Common myeloid progenitor, CD34-positive (primary cell): ENCODE data around the gene ANKH.

Source experiments
- CTCF ChIA-PET: fragments of 350-600 bp; sonication (Branson Sonifier 250); formaldehyde crosslinking; loops from one replicate; lab custom pipeline; 2021; ENCODE audit warnings: antibody characterized with exemption; lab: Charles Lee
- POLR2A ChIA-PET: fragments of 350-600 bp; sonication (Branson Sonifier 250); formaldehyde crosslinking; loops from one replicate; lab custom pipeline; 2021; ENCODE audit warnings: antibody characterized with exemption; lab: Charles Lee
- DNase-seq, 3 donors: peaks; one replicate each; pipeline versions ENCODE4 v3.0.0 to v3.0.0-alpha.2; 2013
- H3K27ac ChIP-seq, 2 experiments: 1 replicate in 1 of 2; 2 replicates in 1 of 2; pipeline ENCODE4 v1.7.0; 2013; ENCODE audit warnings: inconsistent platforms in 2 of 2, low read length in 2 of 2, mild to moderate bottlenecking in 2 of 2, low read depth in 1 of 2, moderate library complexity in 1 of 2; ENCODE audit not compliant: severe bottlenecking in 2 of 2, insufficient read depth in 1 of 2, poor library complexity in 1 of 2
- H3K27me3 ChIP-seq, 5 experiments: replicated peaks in 2 of 5; 1 replicate in 3 of 5; 2 replicates in 2 of 5; pipeline versions ENCODE4 v1.6.1 to v1.7.0; 2013; ENCODE audit warnings: low read length in 4 of 5, mild to moderate bottlenecking in 2 of 5, moderate library complexity in 2 of 5, inconsistent platforms in 1 of 5; ENCODE audit not compliant: insufficient read depth in 5 of 5, control insufficient read depth in 4 of 5
- H3K36me3 ChIP-seq, 4 experiments: 1 replicate in 2 of 4; 2 replicates in 2 of 4; pipeline versions ENCODE4 v1.6.1 to v1.7.0; 2013; ENCODE audit warnings: low read length in 3 of 4, control low read depth in 1 of 4, mild to moderate bottlenecking in 1 of 4; ENCODE audit not compliant: control insufficient read depth in 4 of 4, insufficient read depth in 4 of 4
- H3K4me1 ChIP-seq, 4 experiments: 1 replicate in 3 of 4; 2 replicates in 1 of 4; pipeline versions ENCODE4 v1.6.1 to v1.7.1; 2013; ENCODE audit warnings: low read length in 3 of 4, mild to moderate bottlenecking in 3 of 4, control low read depth in 1 of 4, inconsistent platforms in 1 of 4, moderate library complexity in 1 of 4; ENCODE audit not compliant: control insufficient read depth in 4 of 4, insufficient read depth in 4 of 4; ENCODE audit errors: control extremely low read depth in 1 of 4
- H3K4me3 ChIP-seq, 7 experiments: 1 replicate in 4 of 7; 2 replicates in 3 of 7; pipeline versions ENCODE4 v1.5.1 to v1.7.0; 2013; ENCODE audit warnings: mild to moderate bottlenecking in 7 of 7, low read length in 6 of 7, moderate library complexity in 6 of 7, inconsistent platforms in 2 of 7, low read depth in 2 of 7, control low read depth in 1 of 7; ENCODE audit not compliant: insufficient read depth in 4 of 7, control insufficient read depth in 1 of 7; ENCODE audit errors: extremely low read depth in 1 of 7
- H3K9me3 ChIP-seq, 5 experiments: 1 replicate in 4 of 5; 2 replicates in 1 of 5; pipeline versions ENCODE4 v1.6.1 to v1.7.1; 2013; ENCODE audit warnings: low read length in 4 of 5, mild to moderate bottlenecking in 2 of 5, inconsistent platforms in 1 of 5, low read depth in 1 of 5, moderate library complexity in 1 of 5; ENCODE audit not compliant: control insufficient read depth in 4 of 5, insufficient read depth in 2 of 5; ENCODE audit errors: control extremely low read depth in 1 of 5
- WGBS: methylation state at CpG from one replicate; pipeline ENCODE4 v1.1.5; 2013; ENCODE audit not compliant: insufficient coverage; 5-methylcytosine and 5-hydroxymethylcytosine counted together

The ANKH gene

GRCh38 chr5:14757850-14758249, 113.7 kb downstream of the ANKH start:
- Histone ChIP-seq H3K27ac (no peak overlapping the region), H3K27me3 (no peaks in the 10 kb centered on the region), H3K36me3 (peaks cover 0 to 15% (median 5%) of the 10 kb centered on the region in 4 experiments), H3K4me1 (peaks cover 0 to 12% (median 2%) of the 10 kb centered on the region in 4 experiments), H3K9me3 (no peaks in the 10 kb centered on the region), H3K4me3 (no peak overlapping the region)
- 80% methylated on average over 9 of the region's 9 CpGs for WGBS
- ChIA-PET CTCF (interaction anchor here (1.4 to 2.5 kb wide), 2 partner anchors 10 kb away, joined by 3 to 8 read pairs; no protein-coding TSS in a partner anchor), POLR2A (no interaction called here)
- DNase-seq: peak; percentile 9 to 84 (median 76)

- WGBS: 100% methylated on average over 3 of the region's 4 CpGs
- no peak overlapping the region for H3K27ac ChIP-seq
- H3K4me3 ChIP-seq: no peak overlapping the region
- no peak for DNase-seq
- no peaks in the 10 kb centered on the region for H3K27me3 ChIP-seq
- POLR2A ChIA-PET: no interaction called here
- H3K9me3 ChIP-seq: no peaks in the 10 kb centered on the region
- peaks cover 0 to 18% (median 5%) of the 10 kb centered on the region in 4 experiments for H3K36me3 ChIP-seq
- CTCF ChIA-PET: interaction anchor here (1.2 kb wide), 1 partner anchor 28 kb away, joined by 3 read pairs; no protein-coding TSS in a partner anchor
- peaks cover 0 to 12% (median 2%) of the 10 kb centered on the region in 4 experiments for H3K4me1 ChIP-seq
These were observed 115.1 kb downstream of the ANKH start for GRCh38 chr5:14756478-14756877.

DNA sequence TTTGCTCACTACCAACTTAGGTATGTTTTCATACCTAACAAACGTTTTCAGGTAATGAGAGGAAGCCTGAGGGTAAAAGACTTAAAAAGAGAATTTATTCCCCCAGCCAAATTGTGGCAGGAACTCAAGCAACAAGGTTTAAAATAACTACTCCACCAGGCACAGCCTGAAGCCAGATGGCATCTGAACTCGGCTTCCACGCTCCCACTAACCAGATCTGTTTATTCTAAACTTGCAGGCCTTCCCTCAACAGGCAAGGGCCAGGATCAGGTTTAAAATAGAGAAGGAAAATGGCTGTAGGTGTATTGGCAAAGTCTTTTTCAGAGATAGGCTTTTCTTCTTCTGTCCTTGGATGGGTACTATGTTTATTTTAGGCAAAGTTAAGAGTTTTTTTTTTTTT, 117.6 kb downstream of the ANKH start:
- ChIA-PET POLR2A (no interaction called here), CTCF (no interaction called here)
- WGBS: 100% methylated on average over 2 of the region's 3 CpGs
- Histone ChIP-seq H3K4me1 (peaks cover 0 to 12% (median 2%) of the 10 kb centered on the region in 4 experiments), H3K27ac (no peak overlapping the region), H3K4me3 (no peak overlapping the region), H3K9me3 (no peaks in the 10 kb centered on the region), H3K27me3 (no peaks in the 10 kb centered on the region), H3K36me3 (peaks cover 0 to 28% (median 6%) of the 10 kb centered on the region in 4 experiments)
- DNase-seq: no peak

DNA sequence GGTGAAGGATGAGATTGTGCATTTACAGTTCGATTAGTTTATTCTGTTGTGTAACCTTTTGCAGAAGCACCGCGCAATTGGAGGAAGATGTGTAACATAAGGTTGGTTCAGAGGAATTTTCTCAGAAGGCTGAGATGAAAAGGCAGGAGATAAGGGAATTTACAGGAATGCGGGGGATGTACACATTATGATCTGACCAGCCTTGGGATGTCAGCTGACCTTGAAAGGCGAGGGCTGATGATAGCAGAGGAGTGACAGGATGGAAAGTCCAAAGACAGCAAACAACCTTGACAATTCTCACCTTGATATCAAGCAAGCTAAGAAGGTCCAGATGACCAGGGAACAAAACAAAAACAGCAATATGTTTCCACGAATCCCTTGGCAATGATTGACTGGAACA, 118.3 kb downstream of the ANKH start:
- POLR2A ChIA-PET: no interaction called here
- CTCF ChIA-PET: interaction anchor here (1.3 kb wide), 1 partner anchor 9 kb away, joined by 4 read pairs; no protein-coding TSS in a partner anchor
- DNase-seq: no peak
- WGBS: 95% methylated on average over 5 of the region's 6 CpGs
- Histone ChIP-seq H3K4me1 (peaks cover 0 to 8% (median 1%) of the 10 kb centered on the region in 4 experiments), H3K36me3 (peaks cover 0 to 32% (median 6%) of the 10 kb centered on the region in 4 experiments), H3K9me3 (no peaks in the 10 kb centered on the region), H3K27ac (no peak overlapping the region), H3K27me3 (no peaks in the 10 kb centered on the region), H3K4me3 (no peak overlapping the region)

DNA sequence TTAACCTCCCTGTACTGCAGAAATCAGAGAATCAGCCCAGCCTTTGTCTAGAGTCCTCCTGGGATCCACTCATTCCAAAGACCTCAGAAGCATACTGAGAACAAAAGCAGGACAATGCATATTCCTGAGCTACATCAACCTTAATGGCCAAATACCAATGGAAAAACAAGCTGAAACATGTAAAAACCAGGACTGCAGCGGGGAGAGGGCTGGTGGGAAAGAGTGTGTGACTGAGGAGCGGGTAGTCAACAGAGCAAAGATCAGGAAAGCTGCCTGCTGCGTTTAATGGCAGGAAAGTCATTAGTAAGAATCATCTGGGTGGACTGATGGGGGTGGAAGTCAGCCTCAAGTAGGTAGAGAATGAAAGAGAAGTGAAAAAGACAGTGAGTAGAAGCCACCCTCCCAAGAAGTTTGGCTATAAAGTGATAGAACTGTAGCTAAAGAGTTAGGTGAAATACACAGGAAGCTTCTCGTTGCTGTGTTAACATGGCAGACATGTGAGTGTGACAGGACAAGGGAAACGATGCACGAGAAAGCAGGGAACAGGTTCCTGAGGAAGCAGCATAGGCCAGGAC, 119.0 kb downstream of the ANKH start:
- peaks cover 0 to under 1% (median 0%) of the 10 kb centered on the region in 4 experiments for H3K4me1 ChIP-seq
- 99% methylated on average over 6 of the region's 6 CpGs for WGBS
- no peaks in the 10 kb centered on the region for H3K9me3 ChIP-seq
- DNase-seq: no peak
- no peak overlapping the region for H3K27ac ChIP-seq
- no peaks in the 10 kb centered on the region for H3K27me3 ChIP-seq
- ChIA-PET CTCF (interaction anchor here (0.7 to 1.3 kb wide), 3 partner anchors 10 to 24 kb away, joined by 3 to 4 read pairs (median 3); no protein-coding TSS in a partner anchor), POLR2A (no interaction called here)
- no peak overlapping the region for H3K4me3 ChIP-seq
- H3K36me3 ChIP-seq: peaks cover 0 to 35% (median 7%) of the 10 kb centered on the region in 4 experiments

DNA sequence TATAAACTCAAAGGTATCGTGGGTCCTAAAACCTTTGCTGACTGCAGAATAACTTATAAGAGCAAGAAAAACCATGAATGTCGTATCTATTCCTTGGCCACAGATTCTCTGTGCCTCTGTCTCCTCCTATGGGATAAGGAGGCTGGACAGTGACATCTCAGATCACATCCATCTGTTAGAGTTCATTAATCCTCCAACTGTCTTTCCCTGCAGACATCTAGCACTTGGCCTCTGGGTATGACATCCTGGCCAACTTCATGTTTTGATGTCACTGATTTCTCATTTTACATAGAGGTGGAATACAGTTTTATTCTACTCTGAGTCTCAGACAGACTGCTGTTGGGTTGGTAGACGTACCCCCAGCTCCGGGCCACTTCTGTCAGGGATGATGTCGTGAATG, 120.9 kb downstream of the ANKH start:
- 100% methylated on average over 2 of the region's 5 CpGs for WGBS
- Histone ChIP-seq H3K9me3 (no peaks in the 10 kb centered on the region), H3K4me1 (no peaks in the 10 kb centered on the region), H3K4me3 (no peak overlapping the region), H3K27me3 (no peaks in the 10 kb centered on the region), H3K36me3 (peaks cover 0 to 38% (median 10%) of the 10 kb centered on the region in 4 experiments), H3K27ac (no peak overlapping the region)
- ChIA-PET POLR2A (no interaction called here), CTCF (no interaction called here)
- DNase-seq: no peak

DNA sequence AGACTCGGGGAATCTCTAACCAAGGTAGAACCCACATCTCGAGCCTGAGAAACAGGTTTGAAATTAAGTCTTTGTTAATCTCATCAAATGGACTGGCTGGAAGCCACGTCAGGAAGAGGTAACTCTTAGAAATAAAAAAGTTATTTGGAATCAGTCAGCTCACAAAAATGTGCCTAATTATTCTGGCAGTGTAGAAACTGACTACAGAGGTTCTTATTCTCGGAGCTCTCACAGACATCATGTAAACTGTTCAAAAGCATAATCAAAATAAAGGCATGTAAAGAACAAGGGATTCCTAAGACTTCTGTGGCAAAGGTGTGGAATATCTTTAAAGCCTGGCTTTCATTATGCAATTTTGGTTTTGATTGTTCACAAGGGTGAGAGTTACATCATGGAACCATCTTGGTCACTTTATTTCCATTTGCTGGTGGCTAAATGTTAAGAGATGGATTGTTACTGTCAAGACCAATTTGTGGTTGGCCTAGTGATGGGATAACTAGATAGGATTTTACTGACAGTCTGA, 121.9 kb downstream of the ANKH start:
- no peak for DNase-seq
- Histone ChIP-seq H3K4me1 (peaks cover 0 to 5% (median 0%) of the 10 kb centered on the region in 4 experiments), H3K27me3 (no peaks in the 10 kb centered on the region), H3K4me3 (no peak overlapping the region), H3K9me3 (no peaks in the 10 kb centered on the region), H3K27ac (no peak overlapping the region), H3K36me3 (peaks cover 0 to 33% (median 8%) of the 10 kb centered on the region in 4 experiments)
- POLR2A ChIA-PET: no interaction called here
- CTCF ChIA-PET: no interaction called here
- WGBS: 100% methylated on average over 3 of the region's 4 CpGs
